Skeletal muscle satellite cell (primary cell): ENCODE data around the gene CHEK2.
"Not testable (repeated sequence)": the region's sequence is repeated elsewhere in the genome, so short reads cannot be mapped to it uniquely, and the experiment has no call there.

ENCODE experiments used
- H3K27me3 ChIP-seq: 2 replicates; pipeline ENCODE4 v1.7.0; 2013; ENCODE audit warnings: low read length; ENCODE audit not compliant: control insufficient read depth, insufficient read depth
- H3K36me3 ChIP-seq: 2 replicates; pipeline ENCODE4 v1.7.0; 2013; ENCODE audit warnings: mild to moderate bottlenecking, control low read depth, low read length; ENCODE audit not compliant: insufficient read depth
- H3K4me1 ChIP-seq: 2 replicates; pipeline ENCODE4 v1.7.0; 2013; ENCODE audit warnings: low read length; ENCODE audit not compliant: control insufficient read depth, insufficient read depth
- H3K4me2 ChIP-seq: 2 replicates; pipeline ENCODE4 v1.7.0; 2013; ENCODE audit warnings: mild to moderate bottlenecking, low read length
- H3K4me3 ChIP-seq: 2 replicates; pipeline ENCODE4 v1.7.0; 2013; ENCODE audit warnings: low read length
- H3K9ac ChIP-seq: 2 replicates; pipeline ENCODE4 v1.7.0; 2013; ENCODE audit warnings: mild to moderate bottlenecking, low read depth, low read length, moderate library complexity
- H3K9me3 ChIP-seq: replicated peaks from 2 replicates; pipeline ENCODE4 v1.7.0; 2013; ENCODE audit warnings: mild to moderate bottlenecking, control low read depth, low read length

CHEK2 gene

GRCh38 chr22:28679611-28680287 lies 61.9 kb downstream of the CHEK2 start, which contains the start of gene TTC28:
TTC28 (minus strand) TSS chr22:28679840; CDS start chr22:28679723, 117 bp downstream.
- Histone ChIP-seq H3K4me3 (peak within 1 kb of the TSS; percentile 86), H3K4me2 (peak within 1 kb of the TSS; percentile 96), H3K9ac (peak within 1 kb of the TSS; percentile 84)
- not testable (repeated sequence) for H3K36me3 ChIP-seq, H3K27me3 ChIP-seq, H3K4me1 ChIP-seq, H3K9me3 ChIP-seq

GRCh38 chr22:28678778-28679610 lies 62.6 kb downstream of the CHEK2 start:
- Histone ChIP-seq H3K4me2 (peak overlapping the region; percentile 96), H3K9ac (peak overlapping the region; percentile 84), H3K4me3 (peak overlapping the region; percentile 86), H3K4me1 (peaks cover 11% of the 10 kb centered on the region)
- H3K27me3 ChIP-seq, H3K36me3 ChIP-seq, H3K9me3 ChIP-seq: not testable (repeated sequence)

GRCh38 chr22:28678170-28678569 lies 63.5 kb downstream of the CHEK2 start:
- not testable (repeated sequence) for H3K36me3 ChIP-seq, H3K4me3 ChIP-seq, H3K9me3 ChIP-seq, H3K9ac ChIP-seq, H3K27me3 ChIP-seq, H3K4me2 ChIP-seq
- H3K4me1 ChIP-seq, result peaks cover 15% of the 10 kb centered on the region

- Histone ChIP-seq H3K4me3 (no peak overlapping the region), H3K4me1 (peaks cover 14% of the 10 kb centered on the region), H3K36me3 (no peaks in the 10 kb centered on the region), H3K27me3 (no peaks in the 10 kb centered on the region), H3K9me3 (peaks cover 3% of the 10 kb centered on the region), H3K4me2 (no peak overlapping the region), H3K9ac (no peak overlapping the region)
Observed at GRCh38 chr22:28674121-28674563, 67.5 kb downstream of the CHEK2 start.

GRCh38 chr22:28670756-28671155 lies 70.9 kb downstream of the CHEK2 start:
- no peak overlapping the region for H3K4me3 ChIP-seq
- H3K27me3 ChIP-seq, result no peaks in the 10 kb centered on the region
- H3K4me1 ChIP-seq, result peaks cover 10% of the 10 kb centered on the region
- H3K36me3 ChIP-seq, result no peaks in the 10 kb centered on the region
- no peak overlapping the region for H3K9ac ChIP-seq
- H3K4me2 ChIP-seq, result no peak overlapping the region
- peaks cover 3% of the 10 kb centered on the region for H3K9me3 ChIP-seq

GRCh38 chr22:28670161-28670560 lies 71.5 kb downstream of the CHEK2 start:
- H3K9me3 ChIP-seq, result peaks cover 3% of the 10 kb centered on the region
- H3K4me3 ChIP-seq, result no peak overlapping the region
- H3K4me1 ChIP-seq, result peaks cover 10% of the 10 kb centered on the region
- no peaks in the 10 kb centered on the region for H3K36me3 ChIP-seq
- H3K9ac ChIP-seq, result no peak overlapping the region
- H3K4me2 ChIP-seq, result no peak overlapping the region
- H3K27me3 ChIP-seq, result no peaks in the 10 kb centered on the region

- no peaks in the 10 kb centered on the region for H3K27me3 ChIP-seq
- no peak overlapping the region for H3K4me2 ChIP-seq
- H3K4me3 ChIP-seq, result no peak overlapping the region
- H3K9me3 ChIP-seq, result peaks cover 3% of the 10 kb centered on the region
- no peak overlapping the region for H3K9ac ChIP-seq
- no peaks in the 10 kb centered on the region for H3K36me3 ChIP-seq
- peaks cover 8% of the 10 kb centered on the region for H3K4me1 ChIP-seq
Observed at GRCh38 chr22:28669387-28669786, 72.2 kb downstream of the CHEK2 start.

- H3K4me2 ChIP-seq, H3K27me3 ChIP-seq, H3K4me1 ChIP-seq, H3K36me3 ChIP-seq, H3K4me3 ChIP-seq, H3K9me3 ChIP-seq, H3K9ac ChIP-seq: not testable (repeated sequence)
Observed at GRCh38 chr22:28663569-28663942, 78.1 kb downstream of the CHEK2 start.

- Histone ChIP-seq H3K9ac (no peak overlapping the region), H3K9me3 (no peaks in the 10 kb centered on the region), H3K4me1 (no peaks in the 10 kb centered on the region), H3K36me3 (no peaks in the 10 kb centered on the region), H3K27me3 (no peaks in the 10 kb centered on the region), H3K4me3 (no peak overlapping the region), H3K4me2 (no peak overlapping the region)
Observed at GRCh38 chr22:28658448-28658847, 83.2 kb downstream of the CHEK2 start.

- H3K27me3 ChIP-seq, result no peaks in the 10 kb centered on the region
- H3K9ac ChIP-seq, result no peak overlapping the region
- no peak overlapping the region for H3K4me2 ChIP-seq
- no peaks in the 10 kb centered on the region for H3K9me3 ChIP-seq
- no peaks in the 10 kb centered on the region for H3K36me3 ChIP-seq
- H3K4me3 ChIP-seq, result no peak overlapping the region
- no peaks in the 10 kb centered on the region for H3K4me1 ChIP-seq
Observed at GRCh38 chr22:28656181-28656580, 85.4 kb downstream of the CHEK2 start.

GRCh38 chr22:28650463-28650862 lies 91.2 kb downstream of the CHEK2 start:
- no peaks in the 10 kb centered on the region for H3K36me3 ChIP-seq
- H3K4me3 ChIP-seq, result no peak overlapping the region
- no peaks in the 10 kb centered on the region for H3K27me3 ChIP-seq
- H3K9ac ChIP-seq, result no peak overlapping the region
- H3K9me3 ChIP-seq, result no peaks in the 10 kb centered on the region
- no peaks in the 10 kb centered on the region for H3K4me1 ChIP-seq
- H3K4me2 ChIP-seq, result no peak overlapping the region

GRCh38 chr22:28648792-28649191 lies 92.8 kb downstream of the CHEK2 start:
- Histone ChIP-seq H3K4me2 (no peak overlapping the region), H3K4me1 (no peaks in the 10 kb centered on the region), H3K9ac (no peak overlapping the region), H3K36me3 (no peaks in the 10 kb centered on the region), H3K27me3 (no peaks in the 10 kb centered on the region), H3K4me3 (no peak overlapping the region), H3K9me3 (no peaks in the 10 kb centered on the region)
